Superior temporal gyrus (tissue), 1 donor: ENCODE measurements around the gene FEM1A.
"Not testable (repeated sequence)": the region's sequence is repeated elsewhere in the genome, so short reads cannot be mapped to it uniquely, and the experiment has no call there.

Experiments used
- DNase-seq: peaks from one replicate; pipeline ENCODE4 v3.0.0-alpha.2; 2016; ENCODE audit errors: extremely low spot score

The FEM1A gene

DNA sequence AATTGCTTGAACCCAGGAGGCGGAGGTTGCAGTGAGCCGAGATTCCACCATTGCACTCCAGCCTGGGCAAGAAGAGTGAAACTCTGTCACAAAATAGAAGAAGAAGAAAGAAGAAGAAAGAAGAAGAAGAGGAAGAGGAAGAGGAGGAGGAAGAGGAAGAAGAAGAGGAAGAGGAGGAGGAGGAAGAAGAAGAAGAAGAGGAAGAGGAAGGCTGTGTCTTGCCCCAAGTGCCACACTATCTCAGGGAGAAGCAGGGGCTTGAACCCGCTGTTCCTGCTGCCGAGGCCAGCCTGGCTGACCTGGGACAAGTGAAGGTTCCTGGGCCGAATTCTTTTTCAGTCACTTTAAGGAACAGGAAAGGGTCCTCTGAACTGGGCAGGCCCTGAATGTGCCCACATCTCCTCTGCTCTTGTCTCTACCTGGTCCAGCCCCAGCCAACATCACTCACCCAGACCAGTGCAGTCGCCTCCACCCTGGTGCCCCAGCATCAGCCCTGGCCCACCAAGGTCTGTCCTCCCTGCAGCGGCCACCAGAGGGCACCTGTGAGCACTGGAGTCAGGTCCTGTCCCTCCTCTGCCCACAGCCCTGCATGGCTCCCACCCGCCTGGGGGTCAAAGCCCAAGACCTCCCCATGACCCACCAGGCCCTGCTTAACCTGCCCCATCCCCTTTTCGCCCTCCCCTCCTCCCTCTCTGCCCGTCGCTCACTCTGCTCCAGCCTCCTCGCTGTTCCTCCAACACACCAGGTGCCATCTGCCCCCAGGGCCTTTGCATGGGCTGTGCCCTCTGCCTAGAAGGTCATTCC lies 20.0 kb downstream of the FEM1A start:
- DNase-seq = peak; percentile 66

DNA sequence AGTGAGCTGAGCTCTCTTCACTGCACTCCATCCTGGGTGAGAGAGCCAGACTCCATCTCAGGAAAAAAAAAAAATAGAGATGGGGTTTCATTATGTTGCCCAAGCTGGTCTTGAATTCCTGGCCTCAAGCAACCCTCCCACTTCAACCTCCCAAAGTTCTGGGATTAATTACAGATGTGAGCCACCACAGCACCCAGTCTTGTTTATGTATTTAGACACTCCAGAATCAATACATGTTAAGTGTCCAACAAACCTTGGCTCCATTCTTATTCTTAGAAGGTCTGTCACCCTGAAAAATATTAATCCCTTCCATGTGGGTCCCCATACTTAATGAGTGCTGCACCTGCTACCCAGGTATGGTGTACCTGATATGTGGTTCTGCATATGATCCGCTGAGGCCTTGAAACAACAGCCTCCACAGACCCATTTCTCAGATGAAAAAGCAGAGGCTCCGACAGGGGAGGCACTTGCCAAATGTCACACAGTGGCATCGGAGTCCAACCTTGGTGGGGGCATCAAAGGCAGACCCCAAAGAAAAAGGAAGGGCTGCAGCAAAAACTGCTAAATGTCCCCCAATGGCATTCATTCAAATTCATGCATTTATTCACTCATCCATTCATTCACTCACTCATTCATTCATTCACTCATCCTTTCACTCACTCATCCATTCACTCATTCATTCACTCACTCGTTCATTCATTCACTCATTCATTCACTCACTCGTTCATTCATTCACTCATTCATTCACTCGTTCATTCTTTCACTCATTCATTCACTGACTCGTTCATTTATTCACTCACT lies 23.3 kb downstream of the FEM1A start:
- no peak for DNase-seq

DNA sequence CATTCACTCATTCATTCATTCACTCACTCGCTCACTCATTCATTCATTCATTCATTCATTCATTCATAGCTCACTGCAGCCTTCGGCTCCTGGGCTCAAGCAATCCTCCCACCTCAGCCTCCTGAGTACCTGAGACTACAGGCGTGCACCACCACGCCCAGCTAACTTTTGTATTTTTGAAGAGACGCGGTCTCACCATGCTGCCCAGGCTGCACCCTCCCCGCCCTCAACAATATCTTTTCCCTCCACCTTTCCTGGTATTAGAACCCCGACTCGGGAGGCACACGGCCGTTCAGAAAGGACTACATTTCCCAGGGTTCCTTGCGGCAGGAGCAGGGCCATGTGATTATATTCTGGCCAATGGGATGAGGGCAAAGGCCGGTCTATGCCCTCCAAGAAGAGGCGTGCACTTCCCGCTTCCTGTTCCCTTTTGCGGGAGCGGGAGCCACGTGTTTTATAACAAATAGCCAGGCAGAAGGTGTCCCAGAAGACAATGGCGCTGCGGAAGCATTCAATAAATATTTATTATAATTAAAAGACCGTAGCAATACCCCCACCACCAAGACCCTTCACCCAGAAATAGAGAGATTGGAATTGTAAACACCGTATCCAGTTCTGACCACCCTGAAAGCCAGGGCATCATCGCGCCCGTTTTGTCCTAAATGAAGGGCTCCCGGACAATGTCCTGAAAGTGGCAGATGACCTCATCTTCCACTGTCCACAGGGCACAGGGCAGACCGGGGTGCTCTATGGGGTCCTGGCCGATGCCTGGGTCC lies 24.1 kb downstream of the FEM1A start:
- peak; percentile 99 for DNase-seq

DNA sequence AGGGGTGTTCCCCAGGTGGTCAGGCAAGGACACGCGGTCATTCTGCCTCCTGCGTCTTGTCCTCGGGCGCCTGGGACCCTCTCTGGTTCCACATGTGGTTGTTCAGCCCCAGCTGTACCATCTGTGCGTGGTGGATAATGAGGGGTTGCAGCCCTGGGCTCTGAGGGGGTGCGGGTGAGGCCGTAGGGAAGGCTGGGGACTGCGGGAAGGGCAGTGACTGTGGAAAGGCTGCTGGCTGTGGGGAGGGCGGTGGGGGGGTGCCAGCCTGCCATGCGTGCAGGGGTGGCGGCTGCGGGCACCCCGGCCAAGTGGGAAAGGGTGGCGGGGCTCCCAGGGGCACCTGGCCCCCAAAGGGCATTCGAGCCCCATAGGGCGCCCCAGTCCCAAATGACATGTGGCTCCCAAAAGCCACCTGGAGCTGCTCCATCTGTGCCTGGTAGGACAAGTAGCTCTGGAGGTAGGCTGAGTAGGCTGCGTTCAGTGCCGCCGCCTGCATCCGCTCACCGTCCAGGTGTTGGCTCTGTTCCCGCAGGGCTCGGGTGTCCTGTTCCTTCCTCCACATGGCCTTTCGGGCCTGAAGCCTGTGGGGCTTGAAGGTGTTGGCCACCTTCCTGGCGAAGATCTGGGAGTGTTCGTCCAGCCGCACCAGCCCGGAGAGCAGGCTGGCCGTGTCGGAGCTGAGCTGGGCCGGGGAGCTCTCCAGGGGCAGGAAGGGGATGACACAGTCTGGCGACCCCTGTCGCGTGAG lies 24.8 kb downstream of the FEM1A start:
- DNase-seq = no peak

DNA sequence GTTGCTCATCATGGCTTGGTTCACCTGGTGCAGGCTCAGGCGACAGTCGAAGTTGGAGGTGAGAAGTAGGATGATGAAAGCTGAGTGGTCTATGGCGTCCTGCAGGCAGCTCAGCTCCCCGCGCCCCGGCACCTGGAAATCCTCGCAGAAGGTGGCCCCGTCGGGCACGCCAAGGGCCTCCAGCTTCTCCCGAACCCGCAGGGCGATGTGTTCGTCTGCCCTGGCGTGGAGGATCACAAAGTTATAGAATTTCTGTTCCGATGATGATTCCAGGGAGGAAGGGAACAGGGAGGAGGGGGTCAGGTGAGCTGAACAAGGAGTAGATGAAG lies 25.4 kb downstream of the FEM1A start:
- no peak for DNase-seq

DNA sequence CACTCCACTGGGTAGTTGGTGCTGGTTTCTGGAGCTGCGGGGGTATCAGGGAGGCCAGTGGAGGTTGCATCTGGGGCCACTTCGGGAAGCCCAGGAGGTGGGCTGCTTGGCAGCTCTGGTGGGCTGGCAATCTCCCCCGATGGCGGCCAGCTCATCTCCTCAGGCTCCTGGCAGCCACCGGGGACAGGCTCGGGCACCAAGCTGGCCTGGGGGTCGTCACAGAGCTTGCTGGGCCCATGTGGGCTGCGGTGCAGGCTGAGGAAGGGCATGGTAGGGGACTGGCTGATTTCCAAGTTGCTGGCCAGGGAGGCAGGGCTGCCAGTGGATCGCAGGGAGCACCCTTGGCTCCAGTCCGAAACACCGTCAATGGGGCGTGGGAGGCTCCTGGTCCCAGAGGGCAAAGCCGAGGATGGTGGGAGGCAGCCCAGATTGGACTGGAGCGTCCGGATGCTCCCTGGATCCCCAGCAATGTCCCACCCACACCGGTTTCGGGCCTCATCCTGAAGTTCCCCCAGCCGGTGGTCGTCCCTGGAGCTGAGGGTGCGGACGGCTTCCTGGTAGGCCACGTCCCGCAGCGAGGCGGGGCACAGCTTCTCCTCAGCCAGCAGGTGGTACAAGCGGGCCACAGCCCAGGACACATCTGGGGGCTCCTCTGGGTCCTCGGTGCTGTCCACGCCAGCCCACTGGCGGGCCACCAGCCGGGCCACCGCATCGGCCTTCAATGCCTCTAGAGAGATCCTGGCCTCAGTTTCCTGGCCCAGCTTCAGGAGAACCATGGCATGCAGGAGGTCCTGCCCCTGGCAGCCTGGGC lies 26.1 kb downstream of the FEM1A start:
- DNase-seq = no peak

DNA sequence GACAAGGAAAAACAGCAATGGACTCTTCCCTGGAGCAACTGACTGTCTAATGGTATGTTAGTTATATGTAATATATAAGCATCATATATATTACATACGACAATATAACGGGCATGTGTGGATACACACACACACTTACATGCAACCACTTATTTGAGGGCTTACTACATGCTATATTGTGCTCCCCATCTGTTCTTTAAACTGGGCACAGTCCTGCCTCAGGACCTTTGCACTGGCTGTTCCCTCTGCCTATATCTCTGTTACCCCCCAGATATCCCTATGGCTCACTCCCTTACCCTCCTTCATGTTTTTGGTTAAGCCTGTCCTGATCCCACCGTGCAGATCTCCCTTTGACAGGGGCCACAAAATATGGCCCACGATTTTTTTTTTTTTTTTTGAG lies 29.7 kb downstream of the FEM1A start:
- no peak for DNase-seq

DNA sequence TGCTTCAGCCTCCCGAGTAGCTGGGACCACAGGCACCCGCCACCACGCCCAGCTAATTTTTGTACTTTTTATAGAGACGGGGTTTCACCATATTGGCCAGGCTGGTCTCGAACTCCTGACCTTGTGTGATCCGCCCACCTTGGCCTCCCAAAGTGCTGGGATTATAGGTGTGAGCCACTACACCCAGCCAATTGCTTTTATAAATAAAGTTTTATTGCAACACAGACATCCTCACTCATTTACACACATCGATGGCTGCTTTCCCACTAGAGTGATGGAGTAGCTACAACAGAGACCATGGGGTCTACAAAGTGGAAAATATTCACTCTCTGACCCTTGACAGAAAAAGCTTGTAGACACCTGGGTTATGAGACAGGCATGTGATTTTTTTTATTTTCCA lies 30.8 kb downstream of the FEM1A start:
- DNase-seq = not testable (repeated sequence)

DNA sequence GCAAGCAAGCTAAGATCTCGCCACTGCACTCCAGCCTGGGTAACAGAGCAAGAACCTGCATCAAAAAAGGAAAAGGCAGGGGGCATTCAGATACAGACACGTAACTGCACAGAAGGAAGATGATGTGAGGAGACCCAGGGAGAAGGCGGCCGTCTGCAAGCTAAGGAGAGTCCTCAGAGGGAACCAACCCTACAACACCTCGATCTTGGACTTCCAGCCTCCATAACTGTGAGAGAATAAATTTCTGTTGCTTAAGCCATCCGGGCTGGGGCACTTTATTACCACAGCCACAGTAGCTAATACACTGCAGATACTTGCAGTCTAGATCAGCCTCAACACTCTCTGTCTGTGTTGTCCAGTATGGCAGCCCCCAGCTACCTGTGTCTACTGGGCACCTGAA lies 32.0 kb downstream of the FEM1A start:
- no peak for DNase-seq

DNA sequence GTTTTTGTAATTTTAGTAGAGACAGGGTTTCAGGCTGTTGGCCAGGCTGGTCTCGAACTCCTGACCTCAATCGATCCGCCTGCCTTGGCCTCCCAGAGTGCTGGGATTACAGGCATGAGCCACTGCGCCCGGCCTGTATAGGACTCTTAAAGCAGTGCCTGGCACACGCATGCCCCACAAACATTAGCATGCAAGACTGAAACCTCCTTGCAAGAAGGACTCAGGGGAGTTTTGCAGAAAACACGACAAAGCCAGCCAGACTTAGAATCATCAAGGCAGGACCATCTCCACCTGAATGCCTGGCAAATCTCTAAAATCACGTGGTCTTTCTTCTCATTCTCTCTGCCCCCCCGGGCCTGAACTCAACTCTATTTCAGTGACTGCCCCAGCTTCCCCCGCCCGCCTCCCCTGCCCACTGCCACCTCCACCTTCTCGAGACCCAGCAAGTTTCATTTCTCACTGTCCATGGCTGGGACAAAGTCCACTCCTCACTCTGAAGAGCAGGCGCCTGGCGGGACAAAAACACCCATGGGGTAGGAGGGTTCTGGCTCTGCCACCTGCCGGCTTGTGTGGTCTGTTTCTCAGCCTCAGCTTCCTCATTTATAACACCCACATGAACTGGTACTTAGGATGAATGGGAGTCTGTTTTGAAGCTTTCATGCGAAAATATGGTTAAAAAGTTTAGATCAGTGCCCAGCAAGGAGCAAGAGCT lies 37.6 kb downstream of the FEM1A start:
- peak; percentile 55 for DNase-seq

DNA sequence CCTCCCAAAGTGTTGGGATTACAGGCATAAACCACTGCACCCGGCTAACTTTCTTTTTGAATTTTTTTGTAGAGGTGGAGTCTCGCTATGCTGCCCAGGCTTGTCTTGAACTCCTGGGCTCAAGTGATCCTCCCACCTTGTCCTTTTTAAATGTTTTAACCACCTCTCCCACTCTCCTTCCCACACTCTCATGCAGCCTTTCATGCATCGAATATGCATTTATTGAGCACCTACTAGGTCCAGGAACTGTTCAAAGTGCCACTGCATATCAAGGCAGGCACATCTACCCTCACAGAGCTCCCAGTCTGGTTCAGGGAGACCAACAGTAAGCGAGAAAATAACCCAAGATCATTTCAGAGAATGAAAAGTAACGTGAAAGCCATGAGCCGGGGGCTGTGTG lies 38.8 kb downstream of the FEM1A start:
- no peak for DNase-seq

DNA sequence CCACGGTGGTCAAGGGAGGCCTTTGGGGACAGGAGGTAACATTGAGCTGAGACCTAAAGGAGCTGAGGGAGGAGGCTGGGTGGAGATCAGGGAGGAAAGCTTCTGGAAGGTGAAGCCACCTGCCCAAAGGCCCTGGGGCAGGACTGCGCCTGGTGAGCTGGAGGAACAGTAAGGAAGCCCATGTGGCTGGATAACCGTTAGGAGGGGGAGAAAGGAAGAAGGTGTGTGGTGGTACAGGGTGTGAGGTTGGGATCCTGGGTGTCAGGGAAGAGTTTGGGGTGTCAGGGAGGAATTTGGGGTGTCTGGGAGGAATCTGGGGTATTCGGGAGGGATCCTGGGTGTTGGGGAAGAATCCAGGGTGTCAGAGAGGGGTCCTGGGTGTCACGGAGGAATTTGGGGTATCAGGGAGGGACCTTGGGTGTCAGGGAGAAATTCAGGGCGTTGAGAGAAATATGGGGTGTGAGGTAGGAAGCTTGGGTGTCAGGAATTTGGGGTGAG lies 39.3 kb downstream of the FEM1A start:
- DNase-seq = no peak

DNA sequence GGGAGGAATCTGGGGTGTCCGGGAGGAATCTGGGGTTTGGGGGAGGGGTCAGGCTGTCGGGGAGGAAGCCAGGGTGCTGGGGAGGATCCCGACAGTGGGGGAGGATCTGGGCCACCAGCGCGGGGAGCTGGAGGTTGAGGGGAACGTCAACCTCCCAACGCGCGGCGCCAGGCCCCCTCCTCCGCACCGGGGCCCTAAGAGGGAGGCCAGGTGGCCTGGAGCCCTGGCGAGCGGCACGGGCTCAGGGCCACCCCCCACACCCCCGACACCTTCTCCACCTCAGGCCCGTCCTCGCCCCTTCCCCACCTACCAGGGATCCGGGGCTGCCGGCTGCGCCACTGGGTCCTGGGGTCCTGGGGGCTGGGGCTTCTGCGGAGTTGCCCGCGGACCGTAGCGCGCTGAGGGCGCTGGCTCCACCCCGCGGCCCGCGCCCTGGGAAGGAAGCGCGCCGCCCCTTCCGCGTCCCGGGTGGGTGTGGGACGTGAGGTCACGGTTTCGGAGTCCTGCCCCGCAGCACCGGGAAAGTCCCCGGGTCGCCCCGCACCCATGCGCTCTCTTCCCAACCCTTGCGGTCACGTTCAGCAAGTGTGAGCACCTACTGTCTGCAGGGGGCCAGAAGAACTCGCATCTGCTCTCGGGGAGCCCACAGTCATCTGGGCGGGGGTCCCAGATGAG lies 39.9 kb downstream of the FEM1A start, which contains the start of gene TICAM1:
TICAM1 (minus strand) TSS at position 409 of the 675 bp plus-strand sequence. CDS start 13,335 bp downstream, outside the sequence.
- no peak for DNase-seq

DNA sequence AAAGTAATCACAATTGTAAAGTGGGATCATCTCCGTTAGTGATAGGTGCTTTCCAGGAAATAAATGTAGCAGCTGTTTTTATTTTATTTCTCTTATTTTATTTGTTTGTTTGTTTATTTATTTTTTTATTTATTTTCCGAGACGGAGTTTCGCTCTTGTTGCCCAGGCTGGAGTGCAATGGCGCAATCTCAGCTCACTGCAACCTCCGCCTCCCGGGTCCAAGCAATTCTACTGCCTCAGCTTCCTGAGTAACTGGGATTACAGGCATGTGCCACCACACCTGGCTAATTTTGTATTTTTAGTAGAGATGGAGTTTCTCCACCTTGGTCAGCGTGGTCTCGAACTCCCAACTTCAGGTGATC lies 40.4 kb downstream of the FEM1A start:
- DNase-seq = not testable (repeated sequence)

DNA sequence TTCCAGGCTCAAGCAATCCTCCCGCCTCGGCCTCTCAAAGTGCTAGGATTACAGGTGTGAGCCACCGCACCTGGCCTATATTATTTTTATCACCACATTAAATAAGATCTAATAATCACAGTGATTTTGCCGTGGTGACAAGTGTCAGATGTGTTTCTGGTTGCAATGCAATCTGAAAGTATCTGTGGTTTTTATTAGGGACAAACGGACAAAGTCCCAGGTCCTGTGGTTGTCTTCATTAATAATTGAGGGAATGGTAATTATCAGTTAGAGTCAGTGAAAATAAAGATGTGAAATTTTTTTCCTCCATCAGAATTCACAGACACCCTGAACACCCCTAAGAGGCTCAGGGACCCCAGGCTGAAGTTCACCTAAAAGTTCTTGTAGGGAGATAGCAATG lies 41.2 kb downstream of the FEM1A start:
- no peak for DNase-seq

DNA sequence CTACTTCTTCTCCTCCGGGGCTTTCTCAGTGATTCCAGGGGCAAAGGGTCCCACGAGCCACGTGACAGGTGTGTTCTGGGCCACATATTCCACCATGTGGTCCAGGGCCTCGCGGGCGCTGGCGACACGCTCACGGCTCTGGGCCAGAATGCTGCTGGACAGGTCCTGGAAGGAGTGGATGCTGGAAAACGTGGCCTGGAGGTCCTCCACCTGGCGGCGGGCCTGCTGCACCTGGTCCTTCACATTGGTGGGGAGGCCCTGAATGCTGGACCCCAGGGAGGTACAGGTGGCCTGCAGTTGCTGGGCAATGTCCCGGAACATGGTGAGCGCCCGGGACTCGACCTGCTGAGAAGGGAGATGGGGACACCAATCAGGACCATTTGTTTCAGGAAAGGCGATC lies 47.7 kb downstream of the FEM1A start:
- DNase-seq = no peak

DNA sequence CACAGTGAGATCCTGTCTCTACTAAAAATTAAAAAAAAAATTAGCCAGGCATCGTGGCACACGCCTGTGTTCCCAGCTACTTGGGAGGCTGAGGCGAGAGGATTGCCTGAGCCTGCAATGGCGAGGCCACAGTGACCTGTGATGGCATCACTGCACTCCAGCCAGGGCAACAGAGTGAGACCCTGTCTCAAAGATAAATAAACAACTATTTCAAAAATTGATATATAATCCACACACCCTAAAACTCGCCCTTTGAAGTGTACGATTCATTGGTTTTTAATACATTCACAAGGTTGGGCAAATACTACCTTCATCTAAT lies 52.1 kb downstream of the FEM1A start:
- no peak for DNase-seq

DNA sequence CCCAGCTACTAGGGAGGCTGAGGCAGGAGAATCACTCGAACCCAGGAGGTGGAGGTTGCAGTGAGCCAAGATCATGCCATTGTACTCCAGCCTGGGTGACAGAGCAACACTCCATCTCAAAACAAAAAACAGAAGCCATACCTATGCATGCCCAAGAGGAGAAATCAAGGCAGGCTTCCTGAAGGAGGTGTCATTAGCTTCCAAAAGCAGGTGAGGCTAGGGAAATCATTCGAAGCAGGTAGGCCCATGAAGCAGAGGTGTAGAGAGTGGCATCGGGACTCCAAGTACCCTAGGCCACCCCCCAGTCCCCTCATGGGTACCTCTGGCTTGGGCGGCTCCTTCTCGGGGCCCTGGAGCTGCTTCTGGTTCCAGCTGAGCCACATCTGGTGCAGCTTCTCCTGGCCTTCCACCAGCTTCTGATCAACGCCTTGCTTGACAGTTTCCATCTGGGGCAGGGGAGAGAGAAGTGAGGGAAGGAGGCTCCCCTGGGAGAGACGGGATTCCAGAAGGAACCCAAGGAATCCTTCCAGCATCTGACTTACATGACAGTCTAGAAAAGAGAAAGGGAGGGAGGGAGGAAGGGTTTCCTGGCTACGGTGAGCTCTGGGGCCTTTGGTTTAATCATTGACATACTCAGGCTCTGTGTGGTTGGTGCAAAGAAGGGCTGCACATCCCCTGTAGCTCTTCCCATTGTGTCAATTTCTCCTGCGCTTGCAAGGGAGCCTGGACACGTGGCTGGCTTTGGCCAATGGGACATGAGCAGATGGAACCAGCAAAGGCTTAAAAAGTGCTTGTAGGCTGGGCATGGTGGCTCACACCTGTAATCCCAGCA lies 53.0 kb downstream of the FEM1A start:
- DNase-seq = no peak

DNA sequence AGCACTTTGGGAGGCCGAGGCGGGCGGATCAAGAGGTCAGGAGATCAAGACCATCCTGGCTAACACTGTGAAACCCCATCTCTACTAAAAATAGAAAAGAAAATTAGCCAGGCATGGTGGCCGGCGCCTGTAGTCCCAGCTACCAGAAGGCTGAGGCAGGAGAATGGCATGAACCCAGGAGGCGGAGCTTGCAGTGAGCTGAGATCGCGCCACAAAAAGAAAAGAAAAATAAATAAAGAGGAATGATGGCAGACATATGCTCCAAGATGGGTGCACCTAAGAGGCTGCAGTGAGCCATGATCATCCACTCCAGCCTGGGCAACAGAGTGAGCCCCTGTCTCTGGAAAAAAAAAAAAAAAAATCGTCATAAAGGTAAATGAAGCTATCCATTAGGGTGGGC lies 54.4 kb downstream of the FEM1A start:
- DNase-seq = not testable (repeated sequence)
